Transverse colon (tissue), 4 donors: ENCODE data around the gene ZMAT5.

Source experiments
- CTCF ChIP-seq, 5 experiments: fragments of 200-600 bp in 3 of 5; fragments of 450-650 bp in 2 of 5; sonication (generic) in 3 of 5; IDR thresholded peaks; 1 replicate in 2 of 5; 2 replicates in 3 of 5; pipeline ENCODE4 v1.5.1; 2016 to 2017; ENCODE audit warnings: antibody characterized with exemption in 5 of 5, inconsistent platforms in 3 of 5, mild to moderate bottlenecking in 2 of 5, moderate library complexity in 1 of 5
- EP300 ChIP-seq: sonication (generic); formaldehyde crosslinking; IDR thresholded peaks from one replicate; pipeline ENCODE4 v1.6.1; 2017; ENCODE audit warnings: antibody characterized with exemption, low read depth
- POLR2A ChIP-seq: fragments of 450-650 bp; IDR thresholded peaks from one replicate; pipeline ENCODE4 v1.6.1; 2016; ENCODE audit warnings: antibody characterized with exemption, mild to moderate bottlenecking, moderate library complexity
- POLR2AphosphoS5 ChIP-seq, 3 donors: sonication (generic); formaldehyde crosslinking; IDR thresholded peaks; one replicate each; pipeline ENCODE4 v1.6.1; 2016; ENCODE audit warnings: antibody characterized with exemption in 3 of 3

GRCh38 chr22:29704528-29705285 lies 62.1 kb downstream of the ZMAT5 start:
- TF ChIP-seq EP300, result no peak
- no peak for TF ChIP-seq POLR2A
- no peak for TF ChIP-seq CTCF (IDR thresholded peaks at IDR 0.05)
- TF ChIP-seq POLR2AphosphoS5 (IDR thresholded peaks at IDR 0.05), result no peak
